Measurements from ENCODE around the gene BCL11A.

Gene BCL11A

GRCh38 chr2:60553495-60554073 is at the start of gene BCL11A:
TSS of gene BCL11A (minus strand) at chr2:60553654. CDS start at chr2:60553270, 384 bp downstream.
- DNase-seq = no peak

- DNase-seq = no peak
Measured at GRCh38 chr2:60602828-60603532, 49.5 kb upstream of the BCL11A start.

GRCh38 chr2:60602388-60602787 is 48.9 kb upstream of the BCL11A start:
- DNase-seq = no peak

GRCh38 chr2:60598271-60598670 is 44.8 kb upstream of the BCL11A start:
- DNase-seq = no peak

- DNase-seq = no peak
Measured at GRCh38 chr2:60597346-60597745, 43.9 kb upstream of the BCL11A start.

- no peak for DNase-seq
Measured at GRCh38 chr2:60596411-60596810, 43.0 kb upstream of the BCL11A start.

- DNase-seq = no peak
Measured at GRCh38 chr2:60595953-60596352, 42.5 kb upstream of the BCL11A start.

GRCh38 chr2:60589104-60589503 is 35.6 kb upstream of the BCL11A start:
- no peak for DNase-seq

GRCh38 chr2:60586081-60586480 is 32.6 kb upstream of the BCL11A start:
- DNase-seq = no peak

- DNase-seq = no peak
Measured at GRCh38 chr2:60585276-60585675, 31.8 kb upstream of the BCL11A start.

- DNase-seq = no peak
Measured at GRCh38 chr2:60583604-60584003, 30.1 kb upstream of the BCL11A start.

- peak; percentile 64 to 71 for DNase-seq
Measured at GRCh38 chr2:60581433-60582282, 28.2 kb upstream of the BCL11A start.

GRCh38 chr2:60577682-60578283 is 24.3 kb upstream of the BCL11A start:
- no peak for DNase-seq

GRCh38 chr2:60573251-60573650 is 19.8 kb upstream of the BCL11A start:
- no peak for DNase-seq

- DNase-seq = no peak
Measured at GRCh38 chr2:60570251-60570650, 16.8 kb upstream of the BCL11A start.

- no peak for DNase-seq
Measured at GRCh38 chr2:60569680-60570111, 16.2 kb upstream of the BCL11A start.

- no peak for DNase-seq
Measured at GRCh38 chr2:60567919-60568768, 14.7 kb upstream of the BCL11A start.

- no peak for DNase-seq
Measured at GRCh38 chr2:60567096-60567495, 13.6 kb upstream of the BCL11A start.

GRCh38 chr2:60565472-60565871 is 12.0 kb upstream of the BCL11A start:
- DNase-seq = no peak

GRCh38 chr2:60560734-60561644 is 7.5 kb upstream of the BCL11A start:
- no peak for DNase-seq

- DNase-seq = no peak
Measured at GRCh38 chr2:60559880-60560279, 6.4 kb upstream of the BCL11A start.
